Measurements from ENCODE around the gene ZNF816. TPM values are rescaled to one million over a fixed set of nuclear protein-coding genes. Genes with fewer than 3 reads are reported as not detected.

ZNF816 gene
- 4.5 and 11.7 TPM in 2 replicates for total RNA-seq

- peak; percentile 96 for DNase-seq (ENCODE audit: low read depth)
- no peak for TF ChIP-seq CTCF (IDR thresholded peaks at IDR 0.05; ENCODE audit: insufficient read depth, low read depth, low read length)
- H3K4me3 ChIP-seq (ENCODE audit: low read depth, low read length) = peak within 1 kb of the TSS; percentile 87
Measured at GRCh38 chr19:52962394-52963246, at the start of gene ZNF816. Gene ZNF816, minus strand, starts transcription at chr19:52962881. Its CDS starts 6,792 bp downstream, at chr19:52956089.

DNA sequence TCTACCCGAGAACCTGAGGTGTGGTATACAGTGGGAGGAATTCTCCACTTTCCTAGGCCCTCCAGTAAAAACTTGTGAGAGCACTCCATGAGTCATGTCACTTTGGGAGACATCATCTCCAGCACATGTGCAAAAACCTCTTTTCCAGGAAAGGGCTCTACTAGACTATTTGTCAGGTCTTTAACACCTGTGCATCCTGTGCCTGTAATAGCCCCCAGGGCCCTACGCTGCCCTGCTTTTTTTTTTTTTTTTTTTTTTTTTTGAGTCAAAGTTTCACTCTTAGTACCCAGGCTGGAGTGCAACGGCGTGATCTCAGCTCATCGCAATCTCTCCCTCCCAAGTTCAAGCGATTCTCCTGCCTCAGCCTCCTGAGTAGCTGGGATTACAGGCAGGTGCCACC is 49.3 kb upstream of the ZNF816 start:
- no peak for TF ChIP-seq CTCF (IDR thresholded peaks at IDR 0.05; ENCODE audit: insufficient read depth, low read depth, low read length)
- no peak overlapping the region for H3K4me3 ChIP-seq (ENCODE audit: low read depth, low read length)
- DNase-seq (ENCODE audit: low read depth) = no peak

DNA sequence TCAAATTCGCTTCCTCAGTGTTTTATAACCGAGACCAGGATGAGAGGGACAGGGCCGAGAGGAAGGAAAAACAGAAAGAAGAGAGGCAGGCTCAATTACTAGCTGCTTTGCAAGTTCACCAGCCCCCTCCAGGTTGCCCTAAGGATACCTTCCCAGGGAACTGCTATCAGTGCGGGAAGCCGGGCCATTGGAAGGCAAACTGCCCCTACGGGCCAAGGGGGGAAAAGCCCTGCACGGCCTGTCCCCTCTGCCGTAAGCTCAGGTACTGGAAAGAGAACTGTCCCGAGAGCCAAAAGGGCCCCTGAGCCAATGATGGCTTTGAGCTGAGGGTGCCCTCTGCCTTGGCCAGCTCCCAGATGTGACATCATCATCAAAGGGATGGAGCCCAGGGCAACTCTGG is 47.8 kb upstream of the ZNF816 start:
- DNase-seq (ENCODE audit: low read depth) = no peak
- H3K4me3 ChIP-seq (ENCODE audit: low read depth, low read length) = no peak overlapping the region
- TF ChIP-seq CTCF (IDR thresholded peaks at IDR 0.05; ENCODE audit: insufficient read depth, low read depth, low read length) = no peak

DNA sequence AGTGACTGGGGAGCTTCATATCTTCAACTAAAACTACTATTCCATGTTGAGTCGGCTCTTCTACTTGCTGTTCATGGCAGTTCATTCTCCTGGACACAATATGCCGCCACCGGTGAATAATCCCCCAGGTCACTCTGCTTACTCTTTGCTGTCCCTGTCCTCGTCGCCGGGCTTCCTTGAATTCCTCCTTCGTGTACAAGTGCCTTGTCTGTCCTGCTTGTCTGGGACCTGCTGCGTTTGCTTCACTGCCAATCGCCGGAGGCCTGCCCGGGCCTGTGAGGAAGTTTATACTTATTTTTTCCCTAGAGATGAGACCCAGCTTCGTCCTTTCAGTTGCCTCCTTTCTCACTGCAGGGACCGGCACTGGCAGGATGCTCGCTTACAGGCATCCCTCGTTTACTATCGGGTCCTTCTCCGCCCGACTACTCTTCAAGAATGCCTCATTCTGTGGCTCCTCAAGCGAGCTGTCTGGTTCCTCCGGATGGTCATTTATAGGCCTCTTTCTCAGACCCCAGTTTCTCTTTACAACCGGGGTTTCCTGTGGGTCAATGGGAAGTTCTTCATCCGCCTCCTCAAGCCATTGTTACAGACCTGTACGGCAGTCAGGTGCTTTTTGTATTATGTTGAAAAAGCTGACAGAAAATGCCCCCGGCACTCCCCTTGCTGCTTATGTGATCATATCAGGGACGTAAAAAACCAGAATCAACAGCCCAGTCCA is 45.5 kb upstream of the ZNF816 start:
- DNase-seq (ENCODE audit: low read depth) = no peak
- no peak overlapping the region for H3K4me3 ChIP-seq (ENCODE audit: low read depth, low read length)
- no peak for TF ChIP-seq CTCF (IDR thresholded peaks at IDR 0.05; ENCODE audit: insufficient read depth, low read depth, low read length)

GRCh38 chr19:53007606-53008005 is 44.9 kb upstream of the ZNF816 start:
- TF ChIP-seq CTCF (IDR thresholded peaks at IDR 0.05; ENCODE audit: insufficient read depth, low read depth, low read length) = no peak
- no peak for DNase-seq (ENCODE audit: low read depth)
- no peak overlapping the region for H3K4me3 ChIP-seq (ENCODE audit: low read depth, low read length)

GRCh38 chr19:53007200-53007599 is 44.5 kb upstream of the ZNF816 start:
- DNase-seq (ENCODE audit: low read depth) = no peak
- no peak overlapping the region for H3K4me3 ChIP-seq (ENCODE audit: low read depth, low read length)
- no peak for TF ChIP-seq CTCF (IDR thresholded peaks at IDR 0.05; ENCODE audit: insufficient read depth, low read depth, low read length)

Data from fibroblast of villous mesenchyme (primary cell).